Effector CD8-positive, alpha-beta T cell (primary cell): ENCODE results near the gene DEK.
"Not testable (repeated sequence)": the region's sequence is repeated elsewhere in the genome, so short reads cannot be mapped to it uniquely, and the experiment has no call there.

Source experiments
- DNase-seq: peaks from one replicate; lab custom pipeline; 2025; lab: John Stamatoyannopoulos, UW

The DEK gene

DNA sequence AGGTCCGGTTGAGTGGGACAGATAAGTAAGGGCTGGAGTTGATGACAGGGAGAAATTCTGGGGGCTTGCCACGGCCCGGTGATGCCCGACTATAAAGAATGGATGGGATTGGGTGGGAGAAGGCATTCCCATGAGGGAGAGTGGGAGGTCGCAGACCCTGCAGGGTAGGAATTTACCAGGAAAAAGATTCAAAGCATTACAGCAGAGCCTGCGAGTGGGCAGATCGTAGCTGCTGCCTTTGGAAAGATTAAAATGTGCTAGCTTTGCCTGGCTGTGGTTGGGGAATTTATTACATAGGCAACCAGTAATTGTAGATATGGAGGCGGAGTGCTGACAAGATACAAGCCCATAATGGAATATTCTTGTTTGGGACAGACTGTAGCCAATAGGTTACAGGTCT lies 59.6 kb downstream of the DEK start:
- no peak for DNase-seq

DNA sequence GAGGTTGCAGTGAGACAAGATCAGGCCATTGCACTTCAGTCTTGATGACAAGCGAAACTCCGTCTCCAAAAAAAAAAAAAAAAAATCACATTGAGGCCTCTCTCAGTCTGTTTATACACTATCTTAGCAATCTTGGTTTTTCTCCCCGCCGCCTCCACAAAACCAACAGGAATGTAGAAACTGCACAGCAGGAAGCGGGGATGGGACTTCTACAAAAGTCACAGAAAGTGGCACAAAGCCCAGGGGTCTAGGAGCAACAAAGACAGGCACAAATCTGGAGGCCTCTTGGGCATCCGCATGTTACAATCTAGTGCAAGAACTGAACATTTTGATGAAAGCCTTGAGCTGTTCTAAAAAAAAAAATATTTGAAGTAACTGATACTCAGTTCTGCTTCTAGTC lies 60.5 kb downstream of the DEK start:
- DNase-seq: no peak

DNA sequence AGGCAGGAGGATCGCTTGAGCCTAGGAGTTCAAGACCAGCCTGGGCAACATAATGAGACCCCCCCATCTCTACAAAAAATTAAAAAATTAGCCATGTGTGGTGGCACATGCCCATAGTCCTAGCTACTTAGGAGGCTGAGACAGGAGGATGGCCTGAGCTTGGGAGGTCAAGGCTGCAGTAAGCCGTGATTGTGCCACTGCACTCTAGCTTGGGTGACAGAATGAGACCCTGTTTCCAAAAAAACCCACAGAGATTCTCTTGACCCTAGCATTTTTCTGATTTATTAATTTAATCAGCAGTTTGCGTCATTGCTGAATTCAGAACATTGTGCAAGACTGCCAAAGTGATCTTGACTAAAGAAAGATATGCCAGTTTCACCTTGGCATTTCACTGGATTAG lies 72.3 kb downstream of the DEK start:
- no peak for DNase-seq

DNA sequence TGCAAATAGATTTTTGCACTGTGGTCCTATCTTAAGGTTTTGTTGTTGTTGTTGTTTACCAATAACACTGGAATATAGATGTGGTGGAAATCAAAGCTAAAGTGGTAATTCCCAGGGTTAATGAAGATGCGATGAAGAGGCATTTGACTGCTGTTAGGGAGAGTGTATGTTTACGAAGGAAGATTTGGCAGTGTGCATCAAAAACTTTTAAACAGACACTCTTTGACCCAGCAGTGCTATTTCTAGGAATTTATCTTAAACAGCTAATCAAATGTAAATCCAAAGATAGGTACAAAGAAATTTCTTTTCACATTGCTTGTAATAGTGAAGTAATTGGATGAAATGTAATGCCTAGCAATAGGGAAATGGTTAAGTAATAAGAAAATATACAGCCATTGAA lies 75.1 kb downstream of the DEK start:
- DNase-seq: no peak

DNA sequence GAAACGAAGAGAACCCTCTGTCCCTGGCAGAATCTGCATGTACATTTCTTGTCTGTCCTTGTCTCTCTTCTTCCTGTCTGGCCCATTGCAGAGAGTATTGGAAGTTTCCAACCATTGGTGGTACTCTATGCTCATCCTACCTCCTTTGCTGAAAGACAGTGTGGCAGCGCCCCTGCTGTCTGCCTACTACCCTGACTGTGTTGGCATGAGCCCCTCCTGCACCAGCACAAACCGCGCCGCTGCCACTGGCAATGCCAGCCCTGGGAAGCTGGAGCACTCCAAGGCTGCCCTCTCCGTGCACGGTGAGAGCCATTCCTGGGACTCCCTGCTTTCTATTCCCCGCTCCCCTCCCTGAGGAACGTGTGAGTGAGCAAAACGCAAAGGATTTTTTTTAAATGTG lies 76.6 kb downstream of the DEK start:
- DNase-seq: no peak

DNA sequence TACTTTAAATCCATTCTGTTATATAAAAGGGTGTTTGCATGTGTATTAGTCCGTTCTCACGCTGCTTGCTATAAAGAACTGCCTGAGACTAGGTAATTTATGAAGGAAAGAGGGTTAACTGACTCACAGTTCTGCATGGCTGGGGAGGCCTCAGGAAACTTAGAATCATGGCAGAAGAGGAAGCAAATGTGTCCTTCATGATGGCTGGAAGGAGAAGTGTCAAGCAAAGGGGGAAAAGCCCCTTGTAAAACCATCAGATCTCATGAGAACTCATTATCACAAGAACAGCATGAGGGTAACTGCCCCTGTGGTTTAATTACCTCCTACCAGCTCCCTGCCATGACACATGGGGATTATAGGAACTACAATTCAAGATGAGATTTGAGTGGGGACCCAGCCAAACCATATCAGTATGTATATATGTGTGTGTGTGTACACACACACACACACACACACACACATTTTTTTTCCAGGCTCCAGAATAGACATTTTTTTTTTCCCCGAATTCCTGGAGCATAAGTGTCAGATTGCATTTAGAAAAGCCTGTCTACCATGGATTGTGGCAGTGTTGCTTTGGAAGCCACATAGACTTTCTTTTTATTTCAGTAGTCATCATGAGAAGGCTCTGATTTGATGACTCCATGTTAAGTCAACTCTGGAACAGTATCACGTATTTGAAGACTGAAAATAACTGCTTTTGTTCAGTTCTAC lies 77.6 kb downstream of the DEK start:
- no peak for DNase-seq

DNA sequence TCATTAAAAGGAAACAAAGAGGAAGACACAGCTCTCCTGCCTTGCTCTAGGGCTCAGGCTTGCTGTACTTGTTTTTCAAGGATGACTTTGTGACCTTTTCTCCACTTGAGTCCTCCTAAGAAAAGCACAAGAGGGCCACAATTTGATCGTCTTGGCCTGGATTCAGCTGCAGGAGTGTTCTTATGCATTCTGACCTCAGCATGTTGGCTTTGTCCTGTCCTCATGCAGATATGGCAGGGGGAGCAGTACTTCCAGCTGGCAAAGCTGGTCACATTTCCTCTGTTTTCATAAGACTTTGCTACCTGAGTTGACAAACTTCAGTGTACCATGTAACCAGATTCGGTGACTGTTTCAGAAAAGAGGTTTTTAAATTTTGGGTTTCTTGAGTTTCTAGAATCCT lies 78.3 kb downstream of the DEK start:
- no peak for DNase-seq

DNA sequence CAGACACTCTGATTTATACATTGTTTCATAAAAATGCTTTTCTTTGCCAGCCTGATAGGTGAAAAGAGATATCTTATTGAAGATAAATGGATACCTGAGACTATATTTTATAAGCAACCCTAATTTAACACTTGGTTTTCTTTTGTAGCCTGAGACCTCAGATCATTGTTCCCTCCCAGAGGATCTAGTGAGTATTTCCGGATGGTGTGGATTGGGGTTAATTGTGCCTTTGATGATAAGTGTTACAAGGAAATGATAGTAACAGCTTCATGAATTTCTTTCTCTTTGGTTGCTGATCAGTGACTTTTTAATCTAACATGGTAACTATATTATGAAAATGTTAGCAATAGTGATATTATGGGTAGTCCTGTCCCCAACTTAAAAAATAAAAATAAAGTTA lies 78.7 kb downstream of the DEK start:
- no peak for DNase-seq

DNA sequence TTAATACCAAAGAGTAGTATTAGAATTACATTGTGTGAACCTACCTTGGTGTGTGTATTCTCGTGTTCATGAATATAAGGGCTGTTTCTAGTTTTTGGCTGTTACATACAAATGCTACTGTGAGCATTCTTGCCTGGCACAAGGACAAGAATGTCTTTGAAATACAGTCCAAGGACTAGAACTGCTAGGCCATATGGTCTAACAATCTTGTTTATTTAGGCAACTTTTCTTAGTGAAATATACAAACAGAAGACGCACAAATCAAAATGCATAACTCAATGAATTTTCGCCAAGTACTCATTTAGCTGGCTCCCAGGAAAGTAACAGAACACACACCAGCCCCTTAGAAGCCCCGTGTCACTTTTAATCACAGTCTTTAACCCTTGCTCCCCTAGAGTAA lies 80.6 kb downstream of the DEK start:
- no peak for DNase-seq

DNA sequence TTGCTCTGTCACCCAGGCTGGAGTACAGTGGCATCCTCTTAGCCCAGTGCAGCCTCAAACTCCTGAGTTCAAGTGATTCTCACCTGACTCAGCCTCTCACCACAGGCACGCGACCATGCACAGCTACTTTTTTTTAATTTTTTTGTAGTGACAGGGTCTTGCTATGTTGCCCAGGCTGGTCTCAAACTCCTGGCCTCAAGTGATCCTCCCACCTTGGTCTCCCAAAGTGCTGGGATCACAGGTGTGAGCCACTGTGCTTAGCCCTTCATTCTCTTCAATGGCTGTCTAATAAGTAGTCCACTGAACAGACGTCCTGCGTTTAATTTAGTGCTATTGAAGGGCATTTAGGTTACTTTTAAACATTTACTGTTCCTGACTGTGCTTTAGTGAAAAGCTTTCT lies 81.8 kb downstream of the DEK start:
- no peak for DNase-seq

DNA sequence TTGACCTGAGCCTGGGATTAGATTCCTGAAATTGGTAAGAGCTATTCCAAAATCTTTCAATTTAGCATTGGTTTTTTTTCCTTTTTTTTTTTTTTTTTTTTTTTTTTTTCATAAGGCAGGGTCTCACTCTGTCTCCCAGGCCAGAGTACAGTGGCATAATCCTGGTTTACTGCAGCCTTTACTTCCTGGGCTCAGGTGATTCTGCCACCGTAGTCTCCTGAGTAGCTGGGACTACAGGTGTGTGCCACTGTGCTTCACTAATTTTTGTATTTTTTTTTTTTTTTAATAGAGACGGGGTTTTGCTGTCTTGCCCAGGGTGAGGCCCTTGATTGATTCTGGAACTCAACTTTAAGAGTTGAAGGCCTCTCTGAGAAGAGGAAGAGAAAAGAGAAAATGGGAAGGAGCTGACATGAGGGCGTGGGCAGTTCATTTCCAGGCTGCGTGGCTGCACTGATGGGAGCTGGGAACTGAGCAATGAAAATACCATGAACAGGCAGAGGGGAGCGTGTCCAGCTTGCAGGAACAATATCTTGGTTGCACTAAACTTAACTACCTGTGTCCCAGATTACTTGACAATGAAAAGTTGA lies 84.5 kb downstream of the DEK start:
- no peak for DNase-seq

DNA sequence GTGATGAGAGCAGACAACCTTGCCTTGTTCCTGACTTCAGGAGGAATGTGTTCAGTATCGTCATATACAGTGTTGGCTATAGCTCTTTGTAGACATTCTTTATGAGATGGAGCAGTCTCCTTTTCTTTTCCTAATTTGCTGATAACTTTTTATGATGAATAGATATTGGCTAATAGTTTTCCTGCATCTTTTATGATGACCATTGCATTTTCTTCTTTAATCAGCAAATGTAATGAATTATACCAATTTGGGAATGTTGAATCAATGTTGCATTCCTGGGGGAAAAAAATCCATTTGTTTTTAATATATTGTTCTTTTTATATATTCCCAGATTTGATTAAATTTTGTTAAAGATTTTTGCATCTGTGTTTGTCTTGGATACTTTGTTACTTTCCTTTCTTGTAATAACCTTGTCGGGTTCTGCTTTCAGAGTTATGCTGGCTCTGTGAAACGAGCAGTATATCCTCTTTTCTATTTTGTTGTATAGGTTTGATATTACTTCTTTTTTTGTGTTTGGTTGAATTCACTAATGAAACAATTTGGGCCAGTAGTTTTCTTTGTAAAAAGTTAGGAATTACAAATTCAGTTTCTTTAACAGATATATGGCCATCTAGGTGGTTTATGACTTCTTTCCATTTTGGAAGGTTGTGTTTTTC lies 85.2 kb downstream of the DEK start:
- no peak for DNase-seq

DNA sequence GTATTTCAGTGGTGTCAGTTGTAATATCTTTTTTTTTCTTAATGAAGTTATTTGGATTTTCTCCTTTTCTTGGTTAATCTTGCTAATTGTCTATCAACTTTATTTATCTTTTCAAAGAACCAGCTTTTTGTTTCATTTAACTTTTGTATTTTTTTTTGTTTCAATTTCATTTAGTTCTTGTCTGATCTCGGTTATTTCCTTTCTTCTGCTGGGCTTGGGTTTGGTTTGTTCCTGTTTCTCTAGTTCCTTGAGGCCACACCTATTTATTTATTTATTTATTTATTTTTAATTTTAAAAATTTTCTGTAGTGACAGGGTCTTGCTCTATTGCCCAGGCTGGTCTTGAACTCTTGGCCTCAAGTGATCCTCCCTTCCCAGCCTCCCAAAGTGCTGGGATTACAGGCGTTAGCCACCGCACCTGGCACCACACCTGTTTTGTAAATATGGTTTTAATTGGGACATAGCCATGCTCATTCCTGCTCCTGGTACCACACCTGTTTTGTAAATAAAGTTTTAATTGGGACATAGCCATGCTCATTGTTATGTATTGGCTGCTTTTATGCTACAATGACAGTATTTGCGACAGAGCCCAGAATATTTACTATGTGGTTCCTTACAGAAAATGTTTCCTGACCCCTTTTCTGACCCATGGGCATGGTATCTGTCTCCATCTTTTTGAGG lies 86.9 kb downstream of the DEK start:
- DNase-seq: no peak

DNA sequence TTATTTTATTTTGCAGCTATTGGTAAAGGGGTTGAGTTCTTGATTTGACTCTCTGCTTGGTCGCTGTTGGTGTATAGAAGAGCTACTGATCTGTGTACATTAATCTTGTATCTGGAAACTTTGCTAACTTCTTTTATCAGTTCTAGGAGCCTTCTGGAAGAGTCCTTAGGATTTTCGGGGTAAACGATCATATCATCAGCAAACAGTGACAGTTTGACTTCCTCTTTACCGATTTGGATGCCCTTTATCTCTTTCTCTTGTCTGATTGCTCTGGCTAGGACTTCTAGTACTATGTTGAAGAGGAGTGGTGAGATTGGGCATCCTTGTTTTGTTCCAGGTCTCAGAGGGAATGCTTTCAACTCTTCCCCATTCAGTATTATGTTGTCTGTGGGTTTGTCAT lies 88.1 kb downstream of the DEK start:
- DNase-seq: not testable (repeated sequence)
